Umbilical cord (tissue), 1 donor: ENCODE results near the gene MAPK10. TPM values are rescaled to one million over a fixed set of nuclear protein-coding genes. Genes with fewer than 3 reads are reported as not detected.

Experiments used
- total RNA-seq: library from RNA; depleted of rRNA; stranded (reverse); fragments of >200 nt; gene quantifications from one replicate; pipeline ENCODE4 v1.2.3, GENCODE V29; 2014; ENCODE audit warnings: low replicate concordance; ENCODE audit not compliant: insufficient read depth

The MAPK10 gene
- total RNA-seq, 1 donor from 2014 or later = 135 TPM

Other genes starting within 250 kb of the MAPK10 start
- 37.8 TPM for gene PTPN13, start 234.3 kb upstream of the MAPK10 start, total RNA-seq